ENCODE measurements around the gene ESYT2. TPM values are rescaled to one million over a fixed set of nuclear protein-coding genes. Genes with fewer than 3 reads are reported as not detected.

ESYT2 gene
- total and polyA plus RNA-seq, 9 of the 15 experiments (the other 6 are each of a cell fraction or from before 2014, with no cell fraction given) = 5.8 to 86.9 (median 64.7) TPM

- TF ChIP-seq, protein P1, sequence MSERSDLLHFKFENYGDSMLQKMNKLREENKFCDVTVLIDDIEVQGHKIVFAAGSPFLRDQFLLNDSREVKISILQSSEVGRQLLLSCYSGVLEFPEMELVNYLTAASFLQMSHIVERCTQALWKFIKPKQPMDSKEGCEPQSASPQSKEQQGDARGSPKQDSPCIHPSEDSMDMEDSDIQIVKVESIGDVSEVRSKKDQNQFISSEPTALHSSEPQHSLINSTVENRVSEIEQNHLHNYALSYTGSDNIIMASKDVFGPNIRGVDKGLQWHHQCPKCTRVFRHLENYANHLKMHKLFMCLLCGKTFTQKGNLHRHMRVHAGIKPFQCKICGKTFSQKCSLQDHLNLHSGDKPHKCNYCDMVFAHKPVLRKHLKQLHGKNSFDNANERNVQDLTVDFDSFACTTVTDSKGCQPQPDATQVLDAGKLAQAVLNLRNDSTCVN (CRISPR knock-in tag; IDR thresholded peaks at IDR 0.05) = no peak
- TF ChIP-seq HDAC1 (IDR thresholded peaks at IDR 0.05) = no peak
Measured at GRCh38 chr7:158854681-158855081, 25.4 kb upstream of the ESYT2 start (continued).

DNA sequence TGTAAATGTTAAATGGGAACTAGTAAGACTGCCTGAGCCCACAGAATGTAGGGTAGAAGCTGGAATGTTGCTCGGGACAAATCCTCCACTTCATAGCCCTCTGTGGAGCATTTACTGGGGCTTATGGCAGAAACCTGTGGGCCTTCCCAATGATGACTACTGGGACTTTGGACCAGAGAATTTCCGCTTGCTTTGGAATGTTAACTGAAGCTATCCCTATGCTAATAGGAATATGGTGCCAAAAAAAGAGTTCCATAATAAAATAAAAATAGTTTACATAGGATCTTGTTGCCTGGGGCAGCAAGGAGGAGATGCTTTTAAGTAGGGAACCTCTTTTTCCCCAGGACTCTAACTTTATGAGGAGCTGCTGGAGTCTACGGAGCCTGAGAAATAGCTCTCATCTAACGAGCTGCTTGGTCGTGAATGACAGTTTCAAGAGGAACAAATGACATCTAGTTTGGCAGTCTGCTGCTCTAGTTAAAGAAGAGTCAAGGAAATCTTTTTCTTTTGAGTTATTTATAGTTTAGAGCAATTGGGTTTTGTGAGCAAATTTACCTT, 21.3 kb upstream of the ESYT2 start:
- WGBS (ENCODE audit: insufficient coverage, low coverage, missing lambda C conversion rate) = 35% methylated on average over 5 of the region's 5 CpGs
- Histone ChIP-seq H3K4me2 (ENCODE audit: insufficient read depth, low read length) (no peak overlapping the region), H4K20me1 (replicated peaks; ENCODE audit: control insufficient read depth, insufficient read depth, low read length) (no peaks in the 10 kb centered on the region), H2AFZ (ENCODE audit: low read depth, low read length) (0 out of 2 replicates have a peak overlapping the region, but pooled peaks have one; percentile 6), H3K27me3 (ENCODE audit: control insufficient read depth in 2 of 2, insufficient read depth in 2 of 2, low read length in 2 of 2) (no peaks in the 10 kb centered on the region), H3K4me1 (replicated peaks in 1 of 2; ENCODE audit: control insufficient read depth in 2 of 2, insufficient read depth in 2 of 2, low read length in 2 of 2) (peaks cover 11 to 23% of the 10 kb centered on the region in 2 experiments), H3K79me2 (ENCODE audit: control insufficient read depth, insufficient read depth, low read length) (no peaks in the 10 kb centered on the region), H3K27ac (ENCODE audit: extremely low read depth, low read depth, low read length) (no peak overlapping the region), H3K36me3 (ENCODE audit: control insufficient read depth, insufficient read depth, low read length) (no peaks in the 10 kb centered on the region), H3K9me1 (ENCODE audit: control insufficient read depth, insufficient read depth, low read length) (no peaks in the 10 kb centered on the region), H3K9ac (ENCODE audit: insufficient read depth in 1 of 2, low read depth in 2 of 2, low read length in 2 of 2) (no peak overlapping the region), H3K9me3 (replicated peaks; ENCODE audit: control insufficient read depth, insufficient read depth, low read depth, low read length) (peaks cover 2% of the 10 kb centered on the region; the same call in 1 of the 2 replicates), H3K4me3 (no peak overlapping the region)
- FAIRE-seq = no peak
- no peak for DNase-seq (ENCODE audit: extremely low read depth in 1 of 4, low spot score in 3 of 4)
- ChIA-PET POLR2A (interaction anchor here (1.4 to 2.2 kb wide), 3 partner anchors 10 to 14 kb away, joined by 3 to 8 read pairs (median 7); no protein-coding TSS in a partner anchor), CTCF (ENCODE audit: low intra/inter-chr PET ratio) (no interaction called here)
- no TSS peak for BruUV-seq (replicated peaks)
- intact Hi-C loops (cut with micrococcal nuclease) = no loop called here
- in situ Hi-C loops (cut with MboI) = no loop called here
- ATAC-seq = no peak
- TF ChIP-seq ZNF165 (CRISPR knock-in tag; IDR thresholded peaks at IDR 0.05; ENCODE audit: borderline replicate concordance) = no peak
- TF ChIP-seq ZNF436 (CRISPR knock-in tag; IDR thresholded peaks at IDR 0.05) = no peak
- TF ChIP-seq CEBPG (CRISPR knock-in tag; IDR thresholded peaks at IDR 0.05) = no peak
- no peak for TF ChIP-seq CEBPG (tag; conservative IDR thresholded peaks at IDR 0.05 in 1 of 2, IDR thresholded peaks at IDR 0.05 in 1 of 2)
- no peak for TF ChIP-seq NR3C1 (CRISPR knock-in tag; IDR thresholded peaks at IDR 0.05)
- TF ChIP-seq NCOA4 (IDR thresholded peaks at IDR 0.05; ENCODE audit: partially characterized antibody) = no peak
- TF ChIP-seq, protein P2, sequence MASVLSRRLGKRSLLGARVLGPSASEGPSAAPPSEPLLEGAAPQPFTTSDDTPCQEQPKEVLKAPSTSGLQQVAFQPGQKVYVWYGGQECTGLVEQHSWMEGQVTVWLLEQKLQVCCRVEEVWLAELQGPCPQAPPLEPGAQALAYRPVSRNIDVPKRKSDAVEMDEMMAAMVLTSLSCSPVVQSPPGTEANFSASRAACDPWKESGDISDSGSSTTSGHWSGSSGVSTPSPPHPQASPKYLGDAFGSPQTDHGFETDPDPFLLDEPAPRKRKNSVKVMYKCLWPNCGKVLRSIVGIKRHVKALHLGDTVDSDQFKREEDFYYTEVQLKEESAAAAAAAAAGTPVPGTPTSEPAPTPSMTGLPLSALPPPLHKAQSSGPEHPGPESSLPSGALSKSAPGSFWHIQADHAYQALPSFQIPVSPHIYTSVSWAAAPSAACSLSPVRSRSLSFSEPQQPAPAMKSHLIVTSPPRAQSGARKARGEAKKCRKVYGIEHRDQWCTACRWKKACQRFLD (CRISPR knock-in tag; IDR thresholded peaks at IDR 0.05) = no peak
- no peak for TF ChIP-seq CCNT2 (IDR thresholded peaks at IDR 0.05; ENCODE audit: borderline replicate concordance, extremely low read depth, insufficient read length, low read depth, low read length)
- TF ChIP-seq ZNF274 (IDR thresholded peaks at IDR 0.05; ENCODE audit: borderline replicate concordance, low read depth, low read length) = no peak
- no peak for TF ChIP-seq ZNF175 (CRISPR knock-in tag; IDR thresholded peaks at IDR 0.05; ENCODE audit: low read depth)
- TF ChIP-seq NFE2L1 (tag; IDR thresholded peaks at IDR 0.05; ENCODE audit: borderline replicate concordance, low read depth) = no peak
- TF ChIP-seq NFYB (IDR thresholded peaks at IDR 0.05; ENCODE audit: extremely low read depth, insufficient read length) = no peak
- no peak for TF ChIP-seq JUND (IDR thresholded peaks at IDR 0.05; ENCODE audit: borderline replicate concordance, low read depth, low read length)
- no peak for TF ChIP-seq JUND (tag; IDR thresholded peaks at IDR 0.05; ENCODE audit: borderline replicate concordance, low read depth, low read length)

Data from K562 (cell line).